Ovary (tissue), 9 donors: ENCODE data around the gene NIPAL4. TPM values are rescaled to one million over a fixed set of nuclear protein-coding genes. Genes with fewer than 3 reads are reported as not detected.

Source experiments
- DNase-seq, 5 donors: peaks; one replicate each; pipeline ENCODE4 v3.0.0-alpha.2; 2019 to 2020
- H3K27ac ChIP-seq, 2 donors: fragments of 200-600 bp; one replicate each; pipeline versions ENCODE4 v1.5.1 to v1.8.0; 2019 to 2022
- H3K27me3 ChIP-seq: fragments of 200-600 bp; one replicate; pipeline ENCODE4 v1.8.0; 2022
- H3K36me3 ChIP-seq: fragments of 200-600 bp; sonication (generic); one replicate; pipeline ENCODE4 v1.5.1; 2019
- H3K4me1 ChIP-seq: one replicate; pipeline ENCODE4 v1.8.1; 2013; ENCODE audit warnings: mild to moderate bottlenecking, moderate library complexity; ENCODE audit not compliant: insufficient read depth
- H3K4me3 ChIP-seq: fragments of 200-600 bp; sonication (generic); one replicate; pipeline ENCODE4 v1.5.1; 2017
- H3K9me3 ChIP-seq, 2 donors: fragments of 200-600 bp in 1 of 2; sonication (generic) in 1 of 2; one replicate each; pipeline versions ENCODE4 v1.5.1 to v1.8.1; 2013 to 2019; ENCODE audit warnings: mild to moderate bottlenecking in 1 of 2, moderate library complexity in 1 of 2
- EP300 ChIP-seq: sonication (generic); formaldehyde crosslinking; IDR thresholded peaks from one replicate; pipeline ENCODE4 v1.6.1; 2017; ENCODE audit warnings: antibody characterized with exemption
- POLR2A ChIP-seq: fragments of 450-650 bp; IDR thresholded peaks from one replicate; pipeline ENCODE4 v1.6.1; 2017; ENCODE audit warnings: antibody characterized with exemption, mild to moderate bottlenecking, moderate library complexity
- WGBS, 3 donors: extraction: QIAGEN DNeasy Blood & Tissue Kit in 1 of 3; methylation state at CpG; one replicate each; pipeline versions ENCODE4 v1.1.5 to v1.1.7; 2013 to 2017; 5-methylcytosine and 5-hydroxymethylcytosine counted together
- intact Hi-C, 4 donors: fragments of 100-400 bp; cut with DNase I; formaldehyde crosslinking; loops; one replicate each; pipeline versions ENCODE4 v1.11.0 to v1.15.1; 2022 to 2023
- polyA plus RNA-seq, 2 donors: library from polyadenylated mRNA; stranded (reverse); fragments of 200-250 nt in 1 of 2; fragments of 350-450 nt in 1 of 2; fragmentation: Illumina TruSeq in 1 of 2; extraction: RNeasy Lipid Tissue Mini Kit (QIAGEN cat#74804) in 1 of 2; gene quantifications; one replicate each; pipeline ENCODE4 v1.2.3, GENCODE V29; 2013 to 2014
- total RNA-seq, 7 donors: library from RNA; depleted of rRNA in 2 of 7; stranded (reverse); fragments of >200 nt in 2 of 7; fragmentation: NEBNext Ultra II Directional in 3 of 7; extraction: Animal tissue kit (Norgen Biotek cat#: 25700) in 3 of 7; gene quantifications; one replicate each; pipeline versions ENCODE4 v1.1.0 to v1.2.4, GENCODE V29; 2016 to 2023
- TF ChIP-seq, protein P1 (sequence below), 3 donors: fragments of 450-650 bp in 2 of 3; fragments of 200-600 bp in 1 of 3; IDR thresholded peaks; one replicate each; pipeline versions ENCODE4 v1.5.1 to v1.8.0; 2016 to 2022; ENCODE audit warnings: antibody characterized with exemption in 3 of 3, mild to moderate bottlenecking in 1 of 3
- donor health status: DM: no; HTN: no; CAD: no; lungs with moderate emphysema.
- donor health status: DM: no; HTN: no; CAD: no.
- donor health status: Bipolar disorder and iron deficiency.
- donor health status: DM: yes; HTN: yes; CAD: no.
- donor health status: DM: no; HTN: no; CAD: no.
- donor health status: DM: yes; HTN: yes; CAD: no.

Gene NIPAL4
- total and polyA plus RNA-seq, 9 donors = 0.80 TPM; not detected in 8

DNA sequence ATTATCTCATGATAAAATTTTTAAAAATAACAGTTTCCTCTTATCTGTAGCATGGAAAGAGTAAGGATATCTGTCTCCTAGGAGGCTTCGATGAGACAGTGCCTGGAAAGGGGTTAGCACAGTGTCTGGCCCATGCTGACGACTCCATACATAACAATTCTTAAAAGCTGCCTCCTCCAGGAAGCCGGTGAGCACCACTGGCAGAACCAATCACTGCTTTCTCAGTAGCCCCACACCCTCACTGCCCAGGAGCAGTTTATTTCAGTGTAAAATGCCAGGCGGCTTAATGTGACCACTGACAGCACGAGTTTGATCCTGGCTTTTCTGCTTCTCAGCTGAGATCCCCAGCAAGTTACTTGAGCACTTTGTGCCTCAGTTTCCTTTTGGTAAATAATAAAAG lies 1.2 kb upstream of the NIPAL4 start:
- Histone ChIP-seq H3K27ac (no peak overlapping the region), H3K4me3 (no peak overlapping the region), H3K36me3 (no peaks in the 10 kb centered on the region), H3K27me3 (no peaks in the 10 kb centered on the region), H3K9me3 (no peaks in the 10 kb centered on the region), H3K4me1 (peaks cover 3% of the 10 kb centered on the region)
- TF ChIP-seq POLR2A = no peak
- intact Hi-C loops = no loop called here
- no peak for DNase-seq
- 85 to 89% (median 87%) methylated on average over 5 of the region's 5 CpGs for WGBS, 3 donors

DNA sequence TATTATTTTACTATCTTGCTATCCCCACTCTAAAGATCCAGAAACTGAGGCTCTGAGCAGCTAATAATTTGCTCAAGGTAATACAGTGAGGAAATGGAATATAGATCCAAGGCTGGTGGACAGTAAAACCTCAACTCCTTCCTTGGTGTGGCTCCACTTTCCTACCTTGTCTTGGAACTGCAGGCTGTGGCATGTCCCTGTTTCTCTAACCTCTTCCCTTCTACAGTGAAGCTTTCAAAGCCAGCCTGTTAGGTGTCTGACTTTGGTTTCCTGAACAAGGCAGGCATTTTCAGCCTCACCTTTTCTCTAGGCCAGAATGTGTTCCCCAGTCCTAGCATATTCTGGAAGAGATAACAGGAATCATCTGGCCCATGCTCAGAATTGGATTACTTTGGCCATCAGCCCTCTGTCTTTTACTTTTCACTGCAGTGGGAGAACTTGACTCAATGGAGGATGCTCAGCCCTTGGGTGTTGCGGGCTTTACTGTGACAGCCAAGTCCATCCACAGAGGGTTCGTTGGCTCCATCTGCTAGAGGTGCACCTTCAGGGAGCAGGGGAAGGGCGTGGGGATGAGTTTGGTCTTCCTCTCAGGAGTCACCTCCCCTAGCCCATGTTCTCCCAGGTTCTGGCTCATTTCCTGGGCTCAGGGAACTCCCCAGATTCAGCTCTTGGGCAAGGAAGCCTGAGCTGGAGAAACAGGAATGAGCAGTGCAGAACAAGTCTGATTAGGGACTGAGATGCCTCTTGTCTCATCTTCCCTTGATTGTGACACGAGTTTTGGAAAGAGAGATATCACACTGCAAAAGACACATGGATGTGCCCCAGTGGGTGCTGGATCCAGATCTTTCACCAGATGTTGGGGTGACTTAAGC lies 1.1 kb downstream of the NIPAL4 start:
- Histone ChIP-seq H3K4me3 (no peak overlapping the region), H3K36me3 (no peaks in the 10 kb centered on the region), H3K27me3 (no peaks in the 10 kb centered on the region), H3K4me1 (peaks cover 3% of the 10 kb centered on the region), H3K9me3 (no peaks in the 10 kb centered on the region), H3K27ac (no peak overlapping the region)
- DNase-seq = no peak
- WGBS, 3 donors = 90 to 95% (median 93%) methylated on average over 4 of the region's 4 CpGs
- TF ChIP-seq POLR2A (no peak), EP300 (no peak)
- TF ChIP-seq, protein P1, sequence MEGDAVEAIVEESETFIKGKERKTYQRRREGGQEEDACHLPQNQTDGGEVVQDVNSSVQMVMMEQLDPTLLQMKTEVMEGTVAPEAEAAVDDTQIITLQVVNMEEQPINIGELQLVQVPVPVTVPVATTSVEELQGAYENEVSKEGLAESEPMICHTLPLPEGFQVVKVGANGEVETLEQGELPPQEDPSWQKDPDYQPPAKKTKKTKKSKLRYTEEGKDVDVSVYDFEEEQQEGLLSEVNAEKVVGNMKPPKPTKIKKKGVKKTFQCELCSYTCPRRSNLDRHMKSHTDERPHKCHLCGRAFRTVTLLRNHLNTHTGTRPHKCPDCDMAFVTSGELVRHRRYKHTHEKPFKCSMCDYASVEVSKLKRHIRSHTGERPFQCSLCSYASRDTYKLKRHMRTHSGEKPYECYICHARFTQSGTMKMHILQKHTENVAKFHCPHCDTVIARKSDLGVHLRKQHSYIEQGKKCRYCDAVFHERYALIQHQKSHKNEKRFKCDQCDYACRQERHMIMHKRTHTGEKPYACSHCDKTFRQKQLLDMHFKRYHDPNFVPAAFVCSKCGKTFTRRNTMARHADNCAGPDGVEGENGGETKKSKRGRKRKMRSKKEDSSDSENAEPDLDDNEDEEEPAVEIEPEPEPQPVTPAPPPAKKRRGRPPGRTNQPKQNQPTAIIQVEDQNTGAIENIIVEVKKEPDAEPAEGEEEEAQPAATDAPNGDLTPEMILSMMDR (IDR thresholded peaks at IDR 0.05) = no peak
- intact Hi-C loops = no loop called here

DNA sequence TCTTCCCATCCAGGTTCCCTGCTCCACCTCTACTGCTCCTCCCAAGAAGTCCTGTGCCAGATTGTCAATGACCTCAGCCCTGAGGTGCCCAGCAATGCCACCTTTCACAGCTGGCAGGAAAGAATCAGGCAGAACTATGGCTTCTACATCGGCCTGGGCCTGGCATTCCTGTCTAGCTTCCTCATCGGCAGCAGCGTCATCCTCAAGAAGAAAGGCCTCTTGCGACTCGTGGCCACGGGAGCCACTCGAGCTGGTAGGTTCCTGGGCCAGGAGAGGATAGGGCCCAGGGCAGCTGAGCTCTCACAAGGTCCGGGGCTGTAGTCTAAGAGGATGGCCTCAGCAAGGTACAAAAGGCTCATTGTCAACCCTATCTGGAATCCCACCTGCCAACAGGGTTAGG lies 3.1 kb downstream of the NIPAL4 start:
- 92 to 94% (median 92%) methylated on average over 8 of the region's 8 CpGs for WGBS, 3 donors
- Histone ChIP-seq H3K9me3 (no peaks in the 10 kb centered on the region), H3K4me3 (no peak overlapping the region), H3K4me1 (peaks cover 3% of the 10 kb centered on the region), H3K27ac (no peak overlapping the region), H3K36me3 (no peaks in the 10 kb centered on the region), H3K27me3 (no peaks in the 10 kb centered on the region)
- DNase-seq = no peak
- no peak for TF ChIP-seq EP300
- TF ChIP-seq POLR2A = no peak
- TF ChIP-seq, protein P1 (IDR thresholded peaks at IDR 0.05) = no peak
- intact Hi-C loops = no loop called here

DNA sequence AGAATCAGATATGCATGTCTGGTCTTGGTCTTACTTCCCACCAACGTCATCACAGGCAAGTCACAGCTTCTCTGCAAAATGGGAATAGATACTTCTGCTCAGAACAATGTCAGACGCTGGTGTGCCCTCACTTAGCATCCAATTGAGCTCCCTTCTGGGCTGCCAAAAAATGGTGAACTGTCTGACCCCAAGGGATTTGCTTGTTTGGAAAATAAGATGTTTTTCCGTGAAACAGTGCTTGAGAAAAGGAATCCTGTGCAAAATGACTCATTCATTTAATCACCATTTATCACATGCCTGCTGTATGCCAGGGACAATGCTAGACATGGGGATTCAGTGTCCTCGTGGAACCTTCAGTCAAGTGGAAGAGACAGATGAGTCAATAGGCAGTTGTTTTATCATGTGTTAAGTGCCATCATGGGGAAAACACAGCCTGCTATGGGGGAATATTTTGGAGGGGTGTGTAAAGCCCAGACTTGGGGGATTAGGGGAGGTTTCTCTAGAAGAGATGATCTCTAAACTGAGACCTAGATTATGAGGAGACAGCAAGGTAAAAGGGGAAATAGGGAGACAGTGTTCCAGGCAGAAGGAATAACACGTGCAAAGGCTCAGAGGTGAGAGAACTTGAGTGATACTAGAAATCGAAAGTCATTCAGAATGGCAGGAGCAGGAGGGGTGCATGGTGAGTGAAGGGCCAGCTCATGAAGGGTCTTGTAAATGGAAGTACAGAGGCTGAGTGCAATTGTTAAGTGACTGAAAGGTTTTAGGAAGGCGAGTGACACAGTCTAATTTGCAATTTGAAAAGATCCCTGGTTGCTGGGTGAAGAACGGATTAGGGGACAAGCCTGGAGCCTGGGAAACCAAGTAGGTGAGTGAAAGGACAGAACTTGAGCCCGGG lies 3.9 kb downstream of the NIPAL4 start:
- intact Hi-C loops = no loop called here
- Histone ChIP-seq H3K4me1 (peaks cover 3% of the 10 kb centered on the region), H3K9me3 (no peaks in the 10 kb centered on the region), H3K27me3 (no peaks in the 10 kb centered on the region), H3K36me3 (no peaks in the 10 kb centered on the region), H3K27ac (no peak overlapping the region), H3K4me3 (no peak overlapping the region)
- no peak for DNase-seq
- WGBS, 3 donors = 59 to 67% (median 63%) methylated on average over 9 of the region's 9 CpGs
- TF ChIP-seq POLR2A = no peak
- TF ChIP-seq, protein P1 (IDR thresholded peaks at IDR 0.05) = no peak
